ENCODE data around the gene TMEM185A.
"Not testable (repeated sequence)": the region's sequence is repeated elsewhere in the genome, so short reads cannot be mapped to it uniquely, and the experiment has no call there.

TMEM185A gene

DNA sequence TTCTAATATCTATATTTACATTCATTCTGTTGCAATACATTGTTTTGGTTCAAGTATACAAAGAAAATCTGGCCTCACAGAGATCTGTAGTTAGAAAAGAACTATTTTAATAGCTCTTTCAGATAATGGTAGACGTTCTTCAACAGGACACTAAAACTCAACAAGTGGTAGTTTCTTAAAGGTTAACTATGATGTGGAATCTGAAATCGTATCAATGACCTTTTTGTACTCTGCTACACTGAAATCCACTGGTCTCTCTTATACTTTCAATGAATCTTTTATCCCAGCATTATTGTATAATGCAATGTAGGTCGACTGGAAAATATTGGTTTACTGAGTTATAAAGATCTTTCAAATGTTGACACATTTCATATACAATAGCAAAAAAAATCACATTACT, 12.7 kb downstream of the TMEM185A start:
- DNase-seq = no peak

DNA sequence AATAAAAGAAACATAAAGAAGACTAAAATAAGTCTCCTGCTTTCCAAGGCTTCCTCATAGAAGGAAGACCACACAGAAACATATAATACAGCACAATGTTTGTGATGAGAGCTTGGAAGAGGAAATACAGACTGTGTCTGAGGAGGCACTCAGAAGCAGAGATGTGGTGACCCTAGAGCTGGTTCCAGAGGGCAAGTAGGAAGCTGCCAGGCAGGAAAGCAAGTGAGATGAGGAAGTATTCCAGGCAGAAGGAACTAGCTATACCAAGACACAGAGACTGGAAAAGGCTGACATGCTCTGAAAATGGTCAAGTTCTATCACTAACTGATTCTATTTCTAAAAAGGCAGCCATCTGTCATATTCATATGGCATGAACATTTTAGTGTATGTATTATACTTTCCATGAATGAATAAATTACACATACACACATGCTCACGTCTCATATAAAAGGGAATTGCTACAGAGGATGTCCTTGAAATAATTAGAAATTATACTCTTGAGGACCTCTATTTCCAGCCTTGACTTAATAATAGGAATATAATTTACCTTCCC, 19.9 kb downstream of the TMEM185A start:
- no peak for DNase-seq

- DNase-seq = no peak
Measured at GRCh38 chrX:149610511-149610910, 21.1 kb downstream of the TMEM185A start.

GRCh38 chrX:149607699-149608098, 23.9 kb downstream of the TMEM185A start:
- no peak for DNase-seq

- not testable (repeated sequence) for DNase-seq
Measured at GRCh38 chrX:149605248-149605885, 26.2 kb downstream of the TMEM185A start.

GRCh38 chrX:149598603-149599002, 33.0 kb downstream of the TMEM185A start:
- DNase-seq = not testable (repeated sequence)

GRCh38 chrX:149595943-149596342, 35.6 kb downstream of the TMEM185A start:
- not testable (repeated sequence) for DNase-seq

- DNase-seq = not testable (repeated sequence)
Measured at GRCh38 chrX:149595214-149595613, 36.4 kb downstream of the TMEM185A start, which contains the start of gene HSFX2. Gene HSFX2, minus strand, starts transcription at chrX:149595314. Its CDS starts 614 bp downstream, at chrX:149594700.

DNA sequence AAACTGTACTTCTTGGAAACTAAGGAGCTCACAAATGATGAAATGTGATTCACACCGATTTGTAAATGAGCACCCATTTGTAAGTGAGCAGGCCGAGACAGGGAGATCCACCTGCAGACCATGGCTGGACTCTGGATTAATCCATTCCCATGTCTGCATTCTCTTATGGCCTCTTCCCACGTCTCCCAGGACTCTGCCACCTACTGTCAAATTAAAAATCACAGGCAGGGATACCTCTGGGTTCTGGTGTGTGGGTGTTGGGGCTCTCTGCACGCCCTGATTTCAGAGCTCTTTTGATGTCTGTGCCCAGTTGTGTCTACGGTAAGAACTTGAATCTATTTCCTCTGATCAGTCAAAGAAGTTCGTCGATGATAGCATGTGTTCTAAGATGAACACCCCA, 40.6 kb downstream of the TMEM185A start:
- DNase-seq = not testable (repeated sequence)

- DNase-seq = not testable (repeated sequence)
Measured at GRCh38 chrX:149587359-149587758, 44.2 kb downstream of the TMEM185A start, which contains the start of gene MAGEA9B. Gene MAGEA9B, minus strand, starts transcription at chrX:149587459. Its CDS starts 4,280 bp downstream, at chrX:149583179.

GRCh38 chrX:149585631-149586030, 46.0 kb downstream of the TMEM185A start:
- not testable (repeated sequence) for DNase-seq

- not testable (repeated sequence) for DNase-seq
Measured at GRCh38 chrX:149573456-149573855, 58.1 kb downstream of the TMEM185A start.

DNA sequence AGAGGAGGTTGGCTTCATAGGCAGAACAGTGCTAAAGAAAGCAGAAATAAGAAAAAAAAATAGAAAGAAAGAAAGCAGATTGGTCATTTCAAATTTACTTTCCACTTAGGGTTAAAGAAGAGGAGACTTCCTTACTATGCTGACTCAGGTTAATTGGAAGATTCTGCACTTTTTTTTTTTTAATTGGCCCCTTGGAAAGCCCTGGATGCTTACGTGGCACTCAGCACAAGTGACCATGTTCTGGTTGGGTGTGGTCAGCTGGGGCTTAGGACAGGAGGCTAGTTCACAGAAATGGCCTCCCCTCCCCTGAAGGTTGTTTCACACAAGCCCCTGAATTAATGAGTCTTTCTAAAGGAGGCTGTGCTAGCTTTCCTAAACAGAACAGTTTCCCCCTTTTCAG, 58.8 kb downstream of the TMEM185A start:
- no peak for DNase-seq

- DNase-seq = no peak
Measured at GRCh38 chrX:149571770-149572169, 59.8 kb downstream of the TMEM185A start.

DNA sequence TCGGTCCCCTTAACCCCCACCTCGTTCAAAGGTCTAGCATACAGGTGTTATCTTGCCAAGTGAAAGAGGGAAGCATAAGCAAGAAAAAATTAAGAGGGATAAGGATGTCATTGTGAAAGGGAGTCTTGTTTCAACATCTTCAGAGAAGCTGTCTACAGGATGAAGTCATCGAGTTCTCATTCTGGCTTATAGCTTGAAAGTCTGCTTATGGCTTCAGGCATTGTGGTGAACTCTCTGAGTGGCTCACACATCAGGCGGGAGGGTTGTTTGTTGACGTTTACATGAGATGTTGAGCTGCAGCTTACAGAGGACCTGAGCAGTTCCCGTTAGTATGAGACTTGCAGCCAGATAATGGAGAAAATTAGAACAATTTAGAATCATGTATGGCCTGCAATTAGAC, 60.9 kb downstream of the TMEM185A start:
- no peak for DNase-seq

- no peak for DNase-seq
Measured at GRCh38 chrX:149569770-149570169, 61.8 kb downstream of the TMEM185A start.

DNA sequence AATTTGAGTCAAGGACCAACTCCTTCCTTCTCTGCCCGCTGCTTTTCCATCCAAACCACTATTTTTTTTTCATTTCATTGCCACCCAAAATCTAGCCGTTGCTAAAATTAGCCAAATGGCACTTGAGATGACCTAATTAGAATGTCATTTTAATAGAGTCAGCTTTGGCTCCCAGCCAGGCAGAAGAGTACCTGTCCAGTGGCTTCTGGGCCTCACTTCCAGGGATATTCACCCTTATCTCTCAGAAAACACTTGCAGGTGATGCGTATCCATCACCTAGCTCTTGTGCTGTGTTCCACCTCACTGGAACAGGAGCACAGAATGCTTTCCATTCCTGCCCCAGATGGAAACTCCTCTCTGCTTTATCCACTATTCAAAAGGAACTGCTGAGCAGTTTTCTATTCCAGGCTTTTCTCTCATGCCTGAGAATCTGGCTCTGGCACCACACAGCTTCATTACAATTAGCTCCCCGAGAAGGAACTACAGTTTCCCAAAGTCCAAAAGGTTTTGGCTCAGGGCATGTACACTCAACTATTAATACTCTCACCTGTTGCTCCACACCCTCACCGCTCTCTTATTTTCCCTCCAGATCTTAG, 62.8 kb downstream of the TMEM185A start:
- no peak for DNase-seq

DNA sequence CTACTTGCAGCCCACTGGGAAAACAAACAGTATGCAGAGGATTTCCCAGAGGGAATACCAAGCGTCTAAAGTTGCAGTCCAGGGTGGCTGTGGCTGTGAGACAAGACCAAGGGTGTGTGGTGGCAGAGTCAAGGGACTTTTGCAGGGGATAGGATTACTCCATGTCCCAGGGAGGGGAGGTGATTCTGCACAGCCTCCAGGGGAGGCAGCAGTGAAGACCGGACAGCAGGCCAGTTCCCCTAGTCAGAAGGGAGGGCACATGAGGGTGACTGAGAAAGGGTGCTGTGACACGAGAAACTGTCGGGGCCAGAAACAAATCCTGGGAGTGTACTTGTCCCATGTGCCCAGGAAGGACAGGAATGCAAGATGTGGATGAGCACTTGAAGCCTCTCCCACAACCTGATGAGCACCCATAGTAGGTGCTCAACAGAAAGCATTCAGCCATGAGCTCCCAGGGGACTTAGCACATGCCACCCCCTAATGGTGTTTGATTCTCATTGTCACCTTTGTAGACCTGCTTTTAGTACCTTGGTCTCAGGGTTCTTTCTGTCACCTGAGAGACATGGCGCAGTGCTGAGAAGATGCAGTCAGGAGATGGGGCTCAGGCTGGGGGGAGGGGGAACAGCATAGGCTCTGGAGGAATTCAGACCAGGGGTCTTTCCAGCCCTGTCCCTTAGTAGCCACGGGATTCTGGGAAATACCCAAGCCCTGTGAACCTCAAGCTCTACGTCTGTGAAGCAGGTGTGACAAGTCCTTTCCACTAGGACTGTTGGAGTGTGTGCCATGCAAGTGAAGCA, 63.8 kb downstream of the TMEM185A start:
- no peak for DNase-seq

DNA sequence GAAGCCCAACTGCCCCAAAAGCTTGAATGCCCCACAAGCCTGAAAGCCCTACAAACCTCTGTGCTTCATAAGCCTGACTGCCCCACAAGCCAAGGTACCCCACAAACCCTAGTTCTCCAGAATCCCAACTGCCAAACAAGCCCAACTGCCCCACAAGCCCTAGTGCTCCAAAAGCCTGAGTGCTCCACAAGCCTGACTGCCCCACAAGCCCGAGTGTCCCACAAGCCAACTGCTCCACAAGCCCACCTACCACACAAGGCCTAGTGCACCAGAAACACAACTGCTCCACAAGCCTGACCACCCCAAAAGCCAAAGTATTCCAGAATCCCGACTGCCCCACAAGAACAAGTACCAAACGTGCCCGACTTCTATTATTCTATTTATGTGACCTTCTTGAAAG, 68.2 kb downstream of the TMEM185A start:
- no peak for DNase-seq

DNA sequence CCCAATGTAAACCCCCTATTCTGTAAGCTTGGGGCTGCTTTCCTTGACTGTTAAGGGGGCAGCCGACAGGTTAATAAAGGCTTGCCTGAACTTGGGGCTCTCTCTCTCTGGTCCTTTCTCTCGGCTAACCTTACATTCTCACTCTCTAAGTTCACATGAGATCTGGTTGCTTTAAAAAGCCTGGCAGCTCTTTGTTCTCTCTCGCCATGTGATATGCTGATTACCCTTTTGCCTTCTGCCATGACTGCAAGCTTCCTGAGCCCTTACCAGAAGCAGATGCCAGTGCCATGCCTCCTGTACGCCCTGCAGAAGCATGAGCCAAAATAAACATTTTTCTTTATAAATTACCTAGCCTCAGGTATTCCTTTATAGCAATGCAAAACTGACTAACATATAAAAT, 76.3 kb downstream of the TMEM185A start:
- DNase-seq = not testable (repeated sequence)

DNA sequence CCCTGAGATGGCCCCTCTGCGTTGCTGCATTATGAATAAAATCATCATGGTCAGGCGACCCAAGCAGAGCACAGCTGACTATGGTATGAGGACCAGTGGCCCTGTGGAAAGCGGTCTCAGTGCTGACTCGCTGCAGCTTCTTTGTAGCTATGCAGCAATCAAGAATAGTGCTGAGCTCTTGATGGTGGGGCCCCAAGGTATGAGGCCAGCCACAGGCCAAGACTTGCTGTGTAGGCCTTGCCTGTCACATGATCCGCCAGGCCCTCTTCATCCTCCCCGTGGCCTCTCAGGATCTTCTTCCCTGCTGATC, 79.7 kb downstream of the TMEM185A start:
- not testable (repeated sequence) for DNase-seq

GRCh38 chrX:149551245-149551938, 80.2 kb downstream of the TMEM185A start:
- DNase-seq = not testable (repeated sequence)

- not testable (repeated sequence) for DNase-seq
Measured at GRCh38 chrX:149550454-149550853, 81.1 kb downstream of the TMEM185A start.
